Measurements from ENCODE around the gene ATP6V1C2.
A peak's percentile ranks its signal among the peaks of the same experiment; 100 is the strongest.

ATP6V1C2 gene

GRCh38 chr2:10721396-10722251 is at the start of gene ATP6V1C2:
Gene ATP6V1C2, plus strand, starts transcription at chr2:10721630. Its CDS starts 1,220 bp downstream, at chr2:10722850.
- H3K27me3 ChIP-seq (ENCODE audit: control insufficient read depth in 5 of 5, insufficient read depth in 4 of 5, low read length in 5 of 5), result peaks cover 30 to 48% (median 39%) of the 10 kb centered on the region in 5 donors
- H3K9ac ChIP-seq (ENCODE audit: low read length in 5 of 5), result peak within 1 kb of the TSS in 1 of 5 donors; percentile 35
- no peaks in the 10 kb centered on the region for H3K9me3 ChIP-seq (ENCODE audit: control insufficient read depth in 5 of 5, low read length in 5 of 5)
- H3K36me3 ChIP-seq (ENCODE audit: control insufficient read depth in 5 of 5, insufficient read depth in 5 of 5, low read length in 5 of 5), result no peaks in the 10 kb centered on the region
- no peak within 1 kb of the TSS for H3K27ac ChIP-seq (ENCODE audit: low read depth, low read length)
- peak within 1 kb of the TSS in 4 of 5 donors; percentile 58 to 65 (median 62) for H3K4me3 ChIP-seq (ENCODE audit: low read depth in 1 of 5, low read length in 5 of 5)
- H3K4me1 ChIP-seq (ENCODE audit: control insufficient read depth in 5 of 5, insufficient read depth in 5 of 5, low read length in 5 of 5), result peaks cover 0 to 19% (median 16%) of the 10 kb centered on the region in 5 donors

- Histone ChIP-seq H3K27me3 (ENCODE audit: control insufficient read depth in 5 of 5, insufficient read depth in 4 of 5, low read length in 5 of 5) (no peaks in the 10 kb centered on the region), H3K4me1 (ENCODE audit: control insufficient read depth in 5 of 5, insufficient read depth in 5 of 5, low read length in 5 of 5) (no peaks in the 10 kb centered on the region), H3K9me3 (ENCODE audit: control insufficient read depth in 5 of 5, low read length in 5 of 5) (no peaks in the 10 kb centered on the region), H3K36me3 (ENCODE audit: control insufficient read depth in 5 of 5, insufficient read depth in 5 of 5, low read length in 5 of 5) (peaks cover 7 to 22% (median 14%) of the 10 kb centered on the region in 5 donors), H3K9ac (ENCODE audit: low read length in 5 of 5) (no peak overlapping the region), H3K4me3 (ENCODE audit: low read depth in 1 of 5, low read length in 5 of 5) (no peak overlapping the region), H3K27ac (ENCODE audit: low read depth, low read length) (no peak overlapping the region)
Measured at GRCh38 chr2:10675131-10675530, 46.3 kb upstream of the ATP6V1C2 start.

- no peaks in the 10 kb centered on the region for H3K9me3 ChIP-seq (ENCODE audit: control insufficient read depth in 5 of 5, low read length in 5 of 5)
- H3K36me3 ChIP-seq (ENCODE audit: control insufficient read depth in 5 of 5, insufficient read depth in 5 of 5, low read length in 5 of 5), result peaks cover 15 to 27% (median 24%) of the 10 kb centered on the region in 5 donors
- H3K4me1 ChIP-seq (ENCODE audit: control insufficient read depth in 5 of 5, insufficient read depth in 5 of 5, low read length in 5 of 5), result no peaks in the 10 kb centered on the region
- no peak overlapping the region for H3K27ac ChIP-seq (ENCODE audit: low read depth, low read length)
- H3K9ac ChIP-seq (ENCODE audit: low read length in 5 of 5), result no peak overlapping the region
- no peaks in the 10 kb centered on the region for H3K27me3 ChIP-seq (ENCODE audit: control insufficient read depth in 5 of 5, insufficient read depth in 4 of 5, low read length in 5 of 5)
- no peak overlapping the region for H3K4me3 ChIP-seq (ENCODE audit: low read depth in 1 of 5, low read length in 5 of 5)
Measured at GRCh38 chr2:10678225-10678624, 43.2 kb upstream of the ATP6V1C2 start.

GRCh38 chr2:10680214-10680613 is 41.2 kb upstream of the ATP6V1C2 start:
- no peaks in the 10 kb centered on the region for H3K4me1 ChIP-seq (ENCODE audit: control insufficient read depth in 5 of 5, insufficient read depth in 5 of 5, low read length in 5 of 5)
- peaks cover 20 to 31% (median 24%) of the 10 kb centered on the region in 5 donors for H3K36me3 ChIP-seq (ENCODE audit: control insufficient read depth in 5 of 5, insufficient read depth in 5 of 5, low read length in 5 of 5)
- H3K9ac ChIP-seq (ENCODE audit: low read length in 5 of 5), result no peak overlapping the region
- no peak overlapping the region for H3K4me3 ChIP-seq (ENCODE audit: low read depth in 1 of 5, low read length in 5 of 5)
- no peak overlapping the region for H3K27ac ChIP-seq (ENCODE audit: low read depth, low read length)
- H3K9me3 ChIP-seq (ENCODE audit: control insufficient read depth in 5 of 5, low read length in 5 of 5), result no peaks in the 10 kb centered on the region
- no peaks in the 10 kb centered on the region for H3K27me3 ChIP-seq (ENCODE audit: control insufficient read depth in 5 of 5, insufficient read depth in 4 of 5, low read length in 5 of 5)

GRCh38 chr2:10680957-10681356 is 40.5 kb upstream of the ATP6V1C2 start:
- Histone ChIP-seq H3K27ac (ENCODE audit: low read depth, low read length) (no peak overlapping the region), H3K4me1 (ENCODE audit: control insufficient read depth in 5 of 5, insufficient read depth in 5 of 5, low read length in 5 of 5) (no peaks in the 10 kb centered on the region), H3K9ac (ENCODE audit: low read length in 5 of 5) (no peak overlapping the region), H3K27me3 (ENCODE audit: control insufficient read depth in 5 of 5, insufficient read depth in 4 of 5, low read length in 5 of 5) (no peaks in the 10 kb centered on the region), H3K9me3 (ENCODE audit: control insufficient read depth in 5 of 5, low read length in 5 of 5) (no peaks in the 10 kb centered on the region), H3K36me3 (ENCODE audit: control insufficient read depth in 5 of 5, insufficient read depth in 5 of 5, low read length in 5 of 5) (peaks cover 20 to 31% (median 21%) of the 10 kb centered on the region in 5 donors), H3K4me3 (ENCODE audit: low read depth in 1 of 5, low read length in 5 of 5) (no peak overlapping the region)

- Histone ChIP-seq H3K27me3 (ENCODE audit: control insufficient read depth in 5 of 5, insufficient read depth in 4 of 5, low read length in 5 of 5) (no peaks in the 10 kb centered on the region), H3K9me3 (ENCODE audit: control insufficient read depth in 5 of 5, low read length in 5 of 5) (no peaks in the 10 kb centered on the region), H3K9ac (ENCODE audit: low read length in 5 of 5) (no peak overlapping the region), H3K36me3 (ENCODE audit: control insufficient read depth in 5 of 5, insufficient read depth in 5 of 5, low read length in 5 of 5) (peaks cover 8 to 24% (median 10%) of the 10 kb centered on the region in 5 donors), H3K4me1 (ENCODE audit: control insufficient read depth in 5 of 5, insufficient read depth in 5 of 5, low read length in 5 of 5) (peaks cover 3 to 28% (median 22%) of the 10 kb centered on the region in 5 donors), H3K4me3 (ENCODE audit: low read depth in 1 of 5, low read length in 5 of 5) (no peak overlapping the region), H3K27ac (ENCODE audit: low read depth, low read length) (no peak overlapping the region)
Measured at GRCh38 chr2:10686176-10686730, 35.2 kb upstream of the ATP6V1C2 start.

- H3K9ac ChIP-seq (ENCODE audit: low read length in 5 of 5), result peak overlapping the region; percentile 93 to 99 (median 96)
- H3K4me1 ChIP-seq (ENCODE audit: control insufficient read depth in 5 of 5, insufficient read depth in 5 of 5, low read length in 5 of 5), result peaks cover 3 to 28% (median 22%) of the 10 kb centered on the region in 5 donors
- H3K4me3 ChIP-seq (ENCODE audit: low read depth in 1 of 5, low read length in 5 of 5), result peak overlapping the region; percentile 80 to 100 (median 96)
- no peaks in the 10 kb centered on the region for H3K27me3 ChIP-seq (ENCODE audit: control insufficient read depth in 5 of 5, insufficient read depth in 4 of 5, low read length in 5 of 5)
- no peaks in the 10 kb centered on the region for H3K9me3 ChIP-seq (ENCODE audit: control insufficient read depth in 5 of 5, low read length in 5 of 5)
- peak overlapping the region; percentile 92 for H3K27ac ChIP-seq (ENCODE audit: low read depth, low read length)
- H3K36me3 ChIP-seq (ENCODE audit: control insufficient read depth in 5 of 5, insufficient read depth in 5 of 5, low read length in 5 of 5), result peaks cover 0 to 9% (median 0%) of the 10 kb centered on the region in 5 donors
Measured at GRCh38 chr2:10688921-10689807, 32.3 kb upstream of the ATP6V1C2 start.

GRCh38 chr2:10691521-10691920 is 29.9 kb upstream of the ATP6V1C2 start:
- Histone ChIP-seq H3K27me3 (ENCODE audit: control insufficient read depth in 5 of 5, insufficient read depth in 4 of 5, low read length in 5 of 5) (no peaks in the 10 kb centered on the region), H3K27ac (ENCODE audit: low read depth, low read length) (no peak overlapping the region), H3K4me1 (ENCODE audit: control insufficient read depth in 5 of 5, insufficient read depth in 5 of 5, low read length in 5 of 5) (peaks cover 3 to 28% (median 22%) of the 10 kb centered on the region in 5 donors), H3K36me3 (ENCODE audit: control insufficient read depth in 5 of 5, insufficient read depth in 5 of 5, low read length in 5 of 5) (peaks cover 0 to 3% (median 0%) of the 10 kb centered on the region in 5 donors), H3K9ac (ENCODE audit: low read length in 5 of 5) (no peak overlapping the region), H3K4me3 (ENCODE audit: low read depth in 1 of 5, low read length in 5 of 5) (no peak overlapping the region), H3K9me3 (ENCODE audit: control insufficient read depth in 5 of 5, low read length in 5 of 5) (no peaks in the 10 kb centered on the region)

- H3K27ac ChIP-seq (ENCODE audit: low read depth, low read length), result no peak overlapping the region
- H3K9ac ChIP-seq (ENCODE audit: low read length in 5 of 5), result no peak overlapping the region
- no peak overlapping the region for H3K4me3 ChIP-seq (ENCODE audit: low read depth in 1 of 5, low read length in 5 of 5)
- H3K36me3 ChIP-seq (ENCODE audit: control insufficient read depth in 5 of 5, insufficient read depth in 5 of 5, low read length in 5 of 5), result no peaks in the 10 kb centered on the region
- no peaks in the 10 kb centered on the region for H3K4me1 ChIP-seq (ENCODE audit: control insufficient read depth in 5 of 5, insufficient read depth in 5 of 5, low read length in 5 of 5)
- H3K27me3 ChIP-seq (ENCODE audit: control insufficient read depth in 5 of 5, insufficient read depth in 4 of 5, low read length in 5 of 5), result no peaks in the 10 kb centered on the region
- no peaks in the 10 kb centered on the region for H3K9me3 ChIP-seq (ENCODE audit: control insufficient read depth in 5 of 5, low read length in 5 of 5)
Measured at GRCh38 chr2:10700078-10700803, 21.2 kb upstream of the ATP6V1C2 start.
